Loucy (cell line): Measurements from ENCODE around the gene GATD1.

Source experiments
- H2AFZ ChIP-seq: fragments of 200-600 bp; sonication (generic); 2 replicates; pipeline ENCODE4 v1.6.0; 2016; ENCODE audit warnings: antibody characterized with exemption, mild to moderate bottlenecking, low read length, moderate library complexity
- H3F3A ChIP-seq: fragments of 200-600 bp; 2 replicates; pipeline ENCODE4 v1.6.0; 2016; ENCODE audit warnings: antibody characterized with exemption, low read depth, mild to moderate bottlenecking
- H3K27me3 ChIP-seq: fragments of 200-600 bp; sonication (generic); 2 replicates; pipeline ENCODE4 v1.6.1; 2014; ENCODE audit warnings: low read length, mild to moderate bottlenecking; ENCODE audit not compliant: insufficient read depth, poor library complexity, severe bottlenecking
- H3K36me3 ChIP-seq: fragments of 200-600 bp; sonication (generic); 2 replicates; pipeline ENCODE4 v1.6.1; 2016; ENCODE audit warnings: low read length; ENCODE audit not compliant: insufficient read depth
- H3K4me1 ChIP-seq: fragments of 200-600 bp; sonication (generic); 2 replicates; pipeline ENCODE4 v1.5.1; 2014; ENCODE audit warnings: low read length, mild to moderate bottlenecking; ENCODE audit not compliant: insufficient read depth, poor library complexity, severe bottlenecking
- H3K4me2 ChIP-seq: fragments of 200-600 bp; sonication (generic); 2 replicates; pipeline ENCODE4 v1.6.0; 2014; ENCODE audit warnings: antibody characterized with exemption, low read length, low read depth, mild to moderate bottlenecking; ENCODE audit not compliant: poor library complexity, severe bottlenecking
- H3K4me3 ChIP-seq: fragments of 200-600 bp; sonication (generic); 2 replicates; pipeline ENCODE4 v1.5.1; 2014; ENCODE audit warnings: low read length, mild to moderate bottlenecking, mixed read lengths; ENCODE audit not compliant: poor library complexity, severe bottlenecking
- H3K79me2 ChIP-seq: fragments of 200-600 bp; sonication (generic); 2 replicates; pipeline ENCODE4 v1.6.1; 2014; ENCODE audit warnings: low read length; ENCODE audit not compliant: insufficient read depth
- H3K9ac ChIP-seq: fragments of 200-600 bp; sonication (generic); 2 replicates; pipeline ENCODE4 v1.6.0; 2014; ENCODE audit warnings: mild to moderate bottlenecking, low read depth, low read length, moderate library complexity; ENCODE audit not compliant: poor library complexity, severe bottlenecking
- H3K9me2 ChIP-seq: fragments of 200-600 bp; sonication (generic); replicated peaks from 2 replicates; pipeline ENCODE4 v1.6.1; 2016; ENCODE audit warnings: low read depth, low read length, mixed read lengths
- H3K9me3 ChIP-seq: fragments of 200-600 bp; sonication (generic); 2 replicates; pipeline ENCODE4 v1.6.1; 2014; ENCODE audit warnings: mild to moderate bottlenecking, antibody characterized with exemption, low read length, low read depth; ENCODE audit not compliant: insufficient read depth
- H4K20me1 ChIP-seq: fragments of 200-600 bp; sonication (generic); 2 replicates; pipeline ENCODE4 v1.6.0; 2014; ENCODE audit warnings: antibody characterized with exemption, low read length, mild to moderate bottlenecking; ENCODE audit not compliant: insufficient read depth, poor library complexity, severe bottlenecking
- CTCF ChIP-seq: fragments of 200-600 bp; sonication (generic); conservative IDR thresholded peaks from 2 replicates; pipeline ENCODE4 v1.5.1; 2014; ENCODE audit warnings: mild to moderate bottlenecking, antibody characterized with exemption, low read length
- EZH2phosphoT487 ChIP-seq: fragments of 200-600 bp; IDR thresholded peaks from 2 replicates; pipeline ENCODE4 v1.6.1; 2018; ENCODE audit warnings: antibody characterized with exemption, mild to moderate bottlenecking, moderate library complexity, borderline replicate concordance

Gene GATD1

GRCh38 chr11:765802-766091 lies 11.5 kb downstream of the GATD1 start:
- Histone ChIP-seq H3K9me3 (no peaks in the 10 kb centered on the region), H3K9me2 (no peaks in the 10 kb centered on the region), H3K36me3 (peaks cover 55% of the 10 kb centered on the region; the same call in 1 of the 2 replicates), H3F3A (no peaks in the 10 kb centered on the region), H3K4me3 (no peak overlapping the region), H4K20me1 (no peaks in the 10 kb centered on the region), H3K9ac (no peak overlapping the region), H3K27me3 (no peaks in the 10 kb centered on the region), H2AFZ (no peak overlapping the region), H3K4me1 (no peaks in the 10 kb centered on the region), H3K79me2 (no peaks in the 10 kb centered on the region), H3K4me2 (no peak overlapping the region)
- no peak for TF ChIP-seq CTCF
- TF ChIP-seq EZH2phosphoT487: no peak

GRCh38 chr11:765025-765801 lies 12.1 kb downstream of the GATD1 start:
- H3K4me2 ChIP-seq: no peak overlapping the region
- no peak overlapping the region for H2AFZ ChIP-seq
- H3K9ac ChIP-seq: no peak overlapping the region
- no peaks in the 10 kb centered on the region for H3K9me3 ChIP-seq
- H3K79me2 ChIP-seq: no peaks in the 10 kb centered on the region
- H3K4me1 ChIP-seq: no peaks in the 10 kb centered on the region
- H3K27me3 ChIP-seq: no peaks in the 10 kb centered on the region
- no peak overlapping the region for H3K4me3 ChIP-seq
- H3K9me2 ChIP-seq: no peaks in the 10 kb centered on the region
- H3K36me3 ChIP-seq: peaks cover 55% of the 10 kb centered on the region; the same call in 1 of the 2 replicates
- H4K20me1 ChIP-seq: no peaks in the 10 kb centered on the region
- H3F3A ChIP-seq: no peaks in the 10 kb centered on the region
- TF ChIP-seq CTCF (peak; percentile 68), EZH2phosphoT487 (no peak)

- peaks cover 58% of the 10 kb centered on the region; the same call in 1 of the 2 replicates for H3K36me3 ChIP-seq
These were observed 12.8 kb downstream of the GATD1 start for GRCh38 chr11:764322-765024.

More at GRCh38 chr11:764322-765024, 12.8 kb downstream of the GATD1 start:
- Histone ChIP-seq H3K9ac (no peak overlapping the region), H2AFZ (no peak overlapping the region), H3K9me2 (no peaks in the 10 kb centered on the region), H3K9me3 (no peaks in the 10 kb centered on the region), H3K4me1 (no peaks in the 10 kb centered on the region), H3K4me2 (no peak overlapping the region), H4K20me1 (no peaks in the 10 kb centered on the region), H3K79me2 (no peaks in the 10 kb centered on the region), H3F3A (no peaks in the 10 kb centered on the region), H3K27me3 (no peaks in the 10 kb centered on the region), H3K4me3 (no peak overlapping the region)
- TF ChIP-seq EZH2phosphoT487 (no peak), CTCF (no peak)
